Transverse colon (tissue), 4 donors: ENCODE data around the gene GCFC2. TPM values are rescaled to one million over a fixed set of nuclear protein-coding genes. Genes with fewer than 3 reads are reported as not detected.

ENCODE experiments used
- DNase-seq: peaks from one replicate; pipeline ENCODE4 v3.0.0-alpha.2; 2019
- H3K27ac ChIP-seq, 4 donors: fragments of 200-600 bp; sonication (generic); 2 replicates each; pipeline ENCODE4 v1.5.1; 2016 to 2018; ENCODE audit warnings: inconsistent platforms in 4 of 4
- H3K27me3 ChIP-seq: fragments of 200-600 bp; sonication (generic); 2 replicates; pipeline ENCODE4 v1.5.1; 2017; ENCODE audit warnings: inconsistent platforms
- H3K36me3 ChIP-seq, 4 donors: fragments of 200-600 bp; sonication (generic); 2 replicates each; pipeline ENCODE4 v1.5.1; 2017 to 2019; ENCODE audit warnings: inconsistent platforms in 4 of 4
- H3K4me1 ChIP-seq, 4 donors: fragments of 200-600 bp; sonication (generic); 2 replicates each; pipeline ENCODE4 v1.5.1; 2017 to 2020; ENCODE audit warnings: inconsistent platforms in 4 of 4
- H3K4me3 ChIP-seq, 4 donors: fragments of 200-600 bp; sonication (generic); 1 replicate in 1 of 4; 2 replicates in 3 of 4; pipeline versions ENCODE4 v1.5.1 to v1.6.1; 2017 to 2019; ENCODE audit warnings: inconsistent platforms in 4 of 4
- H3K9me3 ChIP-seq, 2 donors: fragments of 200-600 bp; sonication (generic); 2 replicates each; pipeline ENCODE4 v1.5.1; 2017 to 2019; ENCODE audit warnings: inconsistent platforms in 2 of 2
- CTCF ChIP-seq, 5 experiments: fragments of 200-600 bp in 3 of 5; fragments of 450-650 bp in 2 of 5; sonication (generic) in 3 of 5; IDR thresholded peaks; 1 replicate in 2 of 5; 2 replicates in 3 of 5; pipeline ENCODE4 v1.5.1; 2016 to 2017; ENCODE audit warnings: antibody characterized with exemption in 5 of 5, inconsistent platforms in 3 of 5, mild to moderate bottlenecking in 2 of 5, moderate library complexity in 1 of 5
- EP300 ChIP-seq: sonication (generic); formaldehyde crosslinking; IDR thresholded peaks from one replicate; pipeline ENCODE4 v1.6.1; 2017; ENCODE audit warnings: antibody characterized with exemption, low read depth
- POLR2A ChIP-seq: fragments of 450-650 bp; IDR thresholded peaks from one replicate; pipeline ENCODE4 v1.6.1; 2016; ENCODE audit warnings: antibody characterized with exemption, mild to moderate bottlenecking, moderate library complexity
- POLR2AphosphoS5 ChIP-seq, 3 donors: sonication (generic); formaldehyde crosslinking; IDR thresholded peaks; one replicate each; pipeline ENCODE4 v1.6.1; 2016; ENCODE audit warnings: antibody characterized with exemption in 3 of 3
- WGBS, 2 donors: methylation state at CpG; one replicate each; pipeline ENCODE4 v1.1.5; 2018; ENCODE audit warnings: low coverage in 1 of 2; 5-methylcytosine and 5-hydroxymethylcytosine counted together
- in situ Hi-C, 4 donors: fragments of 200-750 bp; cut with MboI; loops; one replicate each; pipeline versions ENCODE4 v1.15.0 to v1.15.1; 2017; ENCODE audit warnings: low sequenced_read_pairs in 3 of 4, low pct_ligation_motif_present in 1 of 4, low pct_unique_long_range_greater_than_20kb in 1 of 4
- intact Hi-C: fragments of 100-400 bp; cut with DNase I; formaldehyde crosslinking; loops from one replicate; pipeline ENCODE4 v1.15.1; 2023; ENCODE audit warnings: low total_unique reads
- small RNA-seq, 4 donors: library from RNA; depleted of rRNA; stranded (forward); fragments of <200 nt; gene quantifications; one replicate each; pipeline ENCODE3, GENCODE V24; 2016
- total RNA-seq, 4 donors: library from RNA; depleted of rRNA; stranded (reverse); fragments of >200 nt; gene quantifications; one replicate each; pipeline ENCODE4 v1.1.0, GENCODE V29; 2016

GCFC2 gene
- total RNA-seq, 4 donors from 2014 or later, result 18.2 to 43.2 (median 27.3) TPM

- WGBS, 2 donors, result 90 to 91% methylated on average over 4 to 5 of the region's 5 CpGs
- in situ Hi-C loops, result loop anchor here (25.0 kb wide), 2 partner anchors 702 to 927 kb away; no protein-coding TSS in a partner anchor
- no peak overlapping the region for H3K27ac ChIP-seq
- intact Hi-C loops, result no loop called here
- no peaks in the 10 kb centered on the region for H3K9me3 ChIP-seq
- no peaks in the 10 kb centered on the region for H3K4me1 ChIP-seq
- TF ChIP-seq EP300 (no peak), POLR2A (no peak), POLR2AphosphoS5 (IDR thresholded peaks at IDR 0.05) (no peak), CTCF (IDR thresholded peaks at IDR 0.05) (no peak)
- H3K27me3 ChIP-seq, result peaks cover 10% of the 10 kb centered on the region
- H3K4me3 ChIP-seq, result no peak overlapping the region
- no peak for DNase-seq
- no peaks in the 10 kb centered on the region for H3K36me3 ChIP-seq
Measured at GRCh38 chr2:75614162-75614651, 96.5 kb downstream of the GCFC2 start.

GRCh38 chr2:75612862-75613243, 97.9 kb downstream of the GCFC2 start:
- no peak for DNase-seq
- in situ Hi-C loops (loop anchor here (25.0 kb wide), 2 partner anchors 701 to 926 kb away; no protein-coding TSS in a partner anchor), intact Hi-C loops (no loop called here)
- 86% methylated on average over 5 of the region's 5 CpGs; no CpG with 5 or more reads in 1 of the 2 donors for WGBS, 2 donors
- H3K36me3 ChIP-seq, result no peaks in the 10 kb centered on the region
- H3K4me1 ChIP-seq, result peaks cover 3 to 4% (median 3%) of the 10 kb centered on the region in 4 donors
- no peak overlapping the region for H3K27ac ChIP-seq
- H3K27me3 ChIP-seq, result peaks cover 24% of the 10 kb centered on the region
- H3K4me3 ChIP-seq, result no peak overlapping the region
- H3K9me3 ChIP-seq, result no peaks in the 10 kb centered on the region
- TF ChIP-seq EP300, result no peak
- no peak for TF ChIP-seq POLR2AphosphoS5 (IDR thresholded peaks at IDR 0.05)
- TF ChIP-seq POLR2A, result no peak
- no peak for TF ChIP-seq CTCF (IDR thresholded peaks at IDR 0.05)

Small RNA genes within 50 kb of the gene (small RNA-seq; reads per million reads assigned to genes)
- 0 reads per million in 4 donors for gene RF00012

Other genes starting within 250 kb of the GCFC2 start
- gene EVA1A, start 150.0 kb downstream of the GCFC2 start, total RNA-seq, result not detected
- gene MRPL19, start 64.1 kb downstream of the GCFC2 start, total RNA-seq, result 100 to 1,000 TPM in 1 of 4 donors, 10 to 100 TPM in 2, 1 to 10 TPM in 1; 4.4 to 131 (median 27.4) TPM